Measurements from ENCODE around the gene CDH23.

The CDH23 gene

GRCh38 chr10:71767420-71768035 lies 370.8 kb downstream of the CDH23 start:
- no peak for DNase-seq

GRCh38 chr10:71769279-71769823 lies 372.6 kb downstream of the CDH23 start:
- DNase-seq = no peak

- no peak for DNase-seq
Measured at GRCh38 chr10:71770255-71770654, 373.5 kb downstream of the CDH23 start.

- no peak for DNase-seq
Measured at GRCh38 chr10:71770789-71771188, 374.1 kb downstream of the CDH23 start.

GRCh38 chr10:71771204-71771603 lies 374.5 kb downstream of the CDH23 start:
- DNase-seq = no peak

- no peak for DNase-seq
Measured at GRCh38 chr10:71771821-71772617, 375.3 kb downstream of the CDH23 start.

GRCh38 chr10:71772832-71773220 lies 376.1 kb downstream of the CDH23 start:
- no peak for DNase-seq

- peak; percentile 40 to 45 for DNase-seq
Measured at GRCh38 chr10:71773221-71773971, 376.7 kb downstream of the CDH23 start, which contains the start of gene VSIR. TSS of gene VSIR (minus strand) at chr10:71773520. CDS start at chr10:71773439, 81 bp downstream.

- DNase-seq = no peak
Measured at GRCh38 chr10:71774916-71775702, 378.4 kb downstream of the CDH23 start.

GRCh38 chr10:71776481-71776925 lies 379.8 kb downstream of the CDH23 start:
- DNase-seq = no peak

GRCh38 chr10:71777213-71777985 lies 380.7 kb downstream of the CDH23 start:
- DNase-seq = no peak

- no peak for DNase-seq
Measured at GRCh38 chr10:71778071-71778825, 381.5 kb downstream of the CDH23 start.

GRCh38 chr10:71779641-71780040 lies 382.9 kb downstream of the CDH23 start:
- DNase-seq = no peak

GRCh38 chr10:71780156-71780555 lies 383.4 kb downstream of the CDH23 start:
- no peak for DNase-seq

- no peak for DNase-seq
Measured at GRCh38 chr10:71780719-71781118, 384.0 kb downstream of the CDH23 start.

- no peak for DNase-seq
Measured at GRCh38 chr10:71782221-71782916, 385.6 kb downstream of the CDH23 start.

GRCh38 chr10:71782917-71783490 lies 386.3 kb downstream of the CDH23 start:
- DNase-seq = no peak

- no peak for DNase-seq
Measured at GRCh38 chr10:71783917-71784678, 387.4 kb downstream of the CDH23 start.

- DNase-seq = no peak
Measured at GRCh38 chr10:71784679-71785272, 388.1 kb downstream of the CDH23 start.

Measured in NCI-H2081 (cell line).